RWPE1 (cell line): ENCODE data around the gene ANAPC4.

Experiments used
- CTCF ChIA-PET: fragments of 350-600 bp; sonication (Branson Sonifier 250); formaldehyde crosslinking; extraction: SDS; loops from one replicate; lab custom pipeline; 2021; lab: Yijun Ruan, JAX
- POLR2A ChIA-PET: fragments of 400-600 bp; formaldehyde crosslinking; extraction: SDS; loops from one replicate; lab custom pipeline; 2020; ENCODE audit warnings: antibody characterized with exemption; ENCODE audit not compliant: low non-redundant PET; lab: Yijun Ruan, JAX
- DNase-seq: peaks from one replicate; pipeline ENCODE4 v3.0.0; 2012; ENCODE audit warnings: low spot score
- H3K27ac ChIP-seq: fragments of 450-650 bp; 2 replicates; pipeline ENCODE4 v1.5.1; 2017
- CTCF ChIP-seq: fragments of 450-650 bp; conservative IDR thresholded peaks from 2 replicates; pipeline ENCODE4 v1.5.1; 2017; ENCODE audit warnings: low read depth, mild to moderate bottlenecking

The ANAPC4 gene

GRCh38 chr4:25410820-25411529 is 33.9 kb downstream of the ANAPC4 start:
- POLR2A ChIA-PET, result no interaction called here
- TF ChIP-seq CTCF, result no peak
- no peak for DNase-seq
- H3K27ac ChIP-seq, result no peak overlapping the region
- CTCF ChIA-PET, result no interaction called here

DNA sequence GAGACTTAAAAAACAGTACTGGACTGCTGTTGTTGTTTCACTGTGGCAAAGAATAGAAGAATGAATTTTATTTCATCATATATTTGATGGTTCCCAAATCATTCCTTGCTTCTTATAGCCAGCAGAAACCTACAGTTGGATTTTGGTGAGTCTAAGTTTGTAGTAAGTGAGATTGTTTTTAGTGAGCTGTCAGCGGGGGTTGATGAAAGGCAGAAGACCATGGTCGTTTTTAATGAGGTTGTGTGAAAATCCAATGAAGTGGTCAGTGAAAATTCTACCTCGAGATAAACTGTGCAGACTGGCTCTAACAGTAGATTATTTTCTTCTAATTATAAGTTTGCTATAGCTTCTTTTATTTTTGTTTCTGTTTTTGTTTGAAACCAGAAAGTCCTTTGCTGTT is 36.2 kb downstream of the ANAPC4 start:
- CTCF ChIA-PET, result interaction anchor here (0.6 to 0.9 kb wide), 2 partner anchors 12 to 36 kb away, joined by 3 read pairs; no protein-coding TSS in a partner anchor
- POLR2A ChIA-PET, result no interaction called here

GRCh38 chr4:25417014-25417413 is 40.0 kb downstream of the ANAPC4 start:
- POLR2A ChIA-PET, result no interaction called here
- CTCF ChIA-PET, result no interaction called here
- no peak for TF ChIP-seq CTCF
- DNase-seq, result no peak
- no peak overlapping the region for H3K27ac ChIP-seq

More for the DNA sequence above, 36.2 kb downstream of the ANAPC4 start:
- H3K27ac ChIP-seq, result no peak overlapping the region
- no peak for DNase-seq
- no peak for TF ChIP-seq CTCF

GRCh38 chr4:25420931-25421330 is 43.9 kb downstream of the ANAPC4 start:
- H3K27ac ChIP-seq, result no peak overlapping the region
- POLR2A ChIA-PET, result no interaction called here
- CTCF ChIA-PET, result interaction anchor here (0.9 kb wide), 1 partner anchor 19 kb away, joined by 3 read pairs; no protein-coding TSS in a partner anchor
- no peak for DNase-seq
- no peak for TF ChIP-seq CTCF

GRCh38 chr4:25421816-25422525 is 44.9 kb downstream of the ANAPC4 start:
- CTCF ChIA-PET, result no interaction called here
- POLR2A ChIA-PET, result no interaction called here
- no peak for TF ChIP-seq CTCF
- H3K27ac ChIP-seq, result no peak overlapping the region
- no peak for DNase-seq

- CTCF ChIA-PET, result no interaction called here
- no peak overlapping the region for H3K27ac ChIP-seq
- TF ChIP-seq CTCF, result no peak
- DNase-seq, result no peak
- POLR2A ChIA-PET, result interaction anchor here (0.6 kb wide), 1 partner anchor 327 kb away, joined by 3 read pairs; no protein-coding TSS in a partner anchor
These were observed 46.5 kb downstream of the ANAPC4 start for GRCh38 chr4:25423548-25423947.
